Aortic smooth muscle cell (primary cell): ENCODE results near the gene TADA2B. TPM values are rescaled to one million over a fixed set of nuclear protein-coding genes. Genes with fewer than 3 reads are reported as not detected.

ENCODE experiments used
- total RNA-seq: library from RNA; depleted of rRNA; stranded (reverse); fragments of >200 nt; gene quantifications from 2 replicates; pipeline ENCODE4 v1.2.3, GENCODE V29; 2014

Gene TADA2B, protein sequence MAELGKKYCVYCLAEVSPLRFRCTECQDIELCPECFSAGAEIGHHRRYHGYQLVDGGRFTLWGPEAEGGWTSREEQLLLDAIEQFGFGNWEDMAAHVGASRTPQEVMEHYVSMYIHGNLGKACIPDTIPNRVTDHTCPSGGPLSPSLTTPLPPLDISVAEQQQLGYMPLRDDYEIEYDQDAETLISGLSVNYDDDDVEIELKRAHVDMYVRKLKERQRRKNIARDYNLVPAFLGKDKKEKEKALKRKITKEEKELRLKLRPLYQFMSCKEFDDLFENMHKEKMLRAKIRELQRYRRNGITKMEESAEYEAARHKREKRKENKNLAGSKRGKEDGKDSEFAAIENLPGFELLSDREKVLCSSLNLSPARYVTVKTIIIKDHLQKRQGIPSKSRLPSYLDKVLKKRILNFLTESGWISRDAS
- 10.9 and 11.9 TPM in 2 replicates for total RNA-seq

GRCh38 chr4:7043284-7044136, at the start of gene TADA2B:
TSS of gene TADA2B (plus strand) at chr4:7043372. CDS start at chr4:7043580, 208 bp downstream.

DNA sequence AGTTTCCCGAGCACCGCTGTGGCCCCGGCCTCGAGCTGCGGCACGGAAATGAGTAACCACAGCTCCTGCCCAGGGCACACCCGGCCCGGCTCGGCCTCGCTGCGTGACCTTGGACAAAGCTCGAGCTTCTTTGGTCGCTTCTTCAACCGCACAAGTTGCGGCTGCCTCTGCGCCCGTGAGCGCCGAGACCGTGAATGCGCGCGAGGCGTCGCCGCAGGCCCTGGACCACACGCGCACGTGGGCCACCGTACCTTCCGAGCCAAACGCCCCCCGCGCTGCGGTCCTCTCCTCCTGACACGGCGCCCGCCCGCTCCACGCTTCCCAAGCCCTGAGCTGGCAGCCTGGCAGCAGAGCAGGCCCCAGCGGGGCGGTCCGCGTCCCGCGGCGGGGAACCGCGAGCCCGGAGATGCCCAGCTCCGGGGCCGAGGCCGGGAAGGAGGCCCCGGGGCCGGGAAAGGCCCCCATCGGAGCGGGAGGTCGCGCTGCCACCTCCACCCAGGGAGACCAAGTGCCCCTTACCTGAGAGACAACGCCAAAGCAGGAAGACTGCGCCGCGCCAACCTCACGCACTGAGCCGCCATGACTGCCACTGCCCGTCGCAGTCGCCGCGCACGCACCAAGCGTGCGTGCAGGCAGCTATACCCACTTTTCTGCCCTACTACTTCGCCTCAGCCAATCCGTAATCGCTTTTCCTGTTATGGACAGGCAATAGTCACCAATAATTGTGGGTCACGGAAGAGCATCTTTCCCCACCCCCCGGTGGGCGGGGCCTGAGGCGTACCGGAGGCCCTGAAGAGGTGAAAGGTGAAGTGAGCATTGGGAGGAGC, 24.5 kb downstream of the TADA2B start, which contains the start of gene GRPEL1:
Gene GRPEL1, minus strand, starts transcription at position 613 of the 827 bp plus-strand sequence. Its CDS starts 32 bp downstream, at position 581.

Other genes with a start within 250 kb of the TADA2B start
- 34.7 and 35.1 TPM in 2 replicates for gene TBC1D14, start 133.5 kb upstream of the TADA2B start, total RNA-seq
- gene GRPEL1, start 24.7 kb downstream of the TADA2B start, total RNA-seq, result 34.8 and 46.5 TPM in 2 replicates
- gene SORCS2, start 149.2 kb downstream of the TADA2B start, total RNA-seq, result under 0.01 and 0.40 TPM in 2 replicates